PC-3 (cell line): ENCODE measurements around the gene BRWD1. TPM values are rescaled to one million over a fixed set of nuclear protein-coding genes. Genes with fewer than 3 reads are reported as not detected.

ENCODE experiments used
- ATAC-seq: fragments of 200-7000 bp; cut with Tn5 transposase; 2 replicates; pipeline ENCODE4 v1.9.1; 2020; ENCODE audit warnings: mild to moderate bottlenecking, moderate library complexity
- BruUV-seq: library from RNA; stranded (reverse); fragments of 400-500 nt; replicated peaks from 2 replicates; lab custom pipeline; 2021; lab: Mats Ljungman, UMichigan
- CTCF ChIA-PET: fragments of 300-600 bp; sonication (Branson Sonifier 250); formaldehyde crosslinking; loops from one replicate; lab custom pipeline; 2022; ENCODE audit warnings: antibody characterized with exemption; lab: Charles Lee
- POLR2A ChIA-PET: fragments of 300-600 bp; sonication (Branson Sonifier 250); formaldehyde crosslinking; loops from one replicate; lab custom pipeline; 2022; ENCODE audit warnings: antibody characterized with exemption; ENCODE audit not compliant: unreplicated experiment; lab: Charles Lee
- DNase-seq: peaks from one replicate; pipeline ENCODE4 v3.0.0-alpha.2; 2015
- H2AFZ ChIP-seq: fragments of 300-600 bp; sonication (generic); 2 replicates; pipeline ENCODE4 v1.6.0; 2016; ENCODE audit warnings: antibody characterized with exemption, low read length
- H3F3A ChIP-seq: fragments of 300-600 bp; sonication (generic); one replicate; pipeline ENCODE4 v1.6.0; 2017; ENCODE audit warnings: antibody characterized with exemption, low read length, control low read depth, mild to moderate bottlenecking; ENCODE audit not compliant: unreplicated experiment
- H3K27ac ChIP-seq: fragments of 300-600 bp; sonication (generic); 2 replicates; pipeline ENCODE4 v1.5.1; 2016; ENCODE audit warnings: mild to moderate bottlenecking, low read length
- H3K27me3 ChIP-seq: fragments of 300-600 bp; sonication (generic); 2 replicates; pipeline ENCODE4 v1.6.1; 2016; ENCODE audit warnings: low read length, mixed read lengths
- H3K36me3 ChIP-seq: fragments of 300-600 bp; sonication (generic); 2 replicates; pipeline ENCODE4 v1.6.1; 2016; ENCODE audit warnings: low read depth, mixed run types, low read length, mixed read lengths
- H3K4me1 ChIP-seq: fragments of 300-600 bp; sonication (generic); 2 replicates; pipeline ENCODE4 v1.5.1; 2016; ENCODE audit warnings: low read length; ENCODE audit not compliant: insufficient read depth
- H3K4me2 ChIP-seq: fragments of 300-600 bp; sonication (generic); 2 replicates; pipeline ENCODE4 v1.6.0; 2016; ENCODE audit warnings: low read length
- H3K4me3 ChIP-seq: fragments of 300-600 bp; sonication (generic); 2 replicates; pipeline ENCODE4 v1.5.1; 2016; ENCODE audit warnings: mild to moderate bottlenecking, low read length, mixed read lengths
- H3K79me2 ChIP-seq: fragments of 300-600 bp; sonication (generic); 2 replicates; pipeline ENCODE4 v1.6.1; 2017; ENCODE audit warnings: low read length, mixed read lengths
- H3K9ac ChIP-seq: fragments of 300-600 bp; sonication (generic); 2 replicates; pipeline ENCODE4 v1.6.0; 2016; ENCODE audit warnings: mild to moderate bottlenecking, low read length
- H3K9me2 ChIP-seq: fragments of 300-600 bp; sonication (generic); replicated peaks from 2 replicates; pipeline ENCODE4 v1.6.1; 2016; ENCODE audit warnings: mixed run types, low read length, mixed read lengths
- H3K9me3 ChIP-seq: fragments of 300-600 bp; sonication (generic); 2 replicates; pipeline ENCODE4 v1.6.1; 2016; ENCODE audit warnings: low read length, mixed read lengths
- H4K20me1 ChIP-seq: fragments of 300-600 bp; sonication (generic); 2 replicates; pipeline ENCODE4 v1.6.1; 2016; ENCODE audit warnings: low read length, mixed read lengths
- EZH2 ChIP-seq: fragments of 300-600 bp; sonication (generic); IDR thresholded peaks from one replicate; pipeline ENCODE4 v1.6.1; 2017; ENCODE audit warnings: antibody characterized with exemption, mild to moderate bottlenecking, low read length; ENCODE audit not compliant: unreplicated experiment
- EZH2phosphoT487 ChIP-seq: fragments of 300-600 bp; sonication (generic); IDR thresholded peaks from 2 replicates; pipeline ENCODE4 v1.6.1; 2018; ENCODE audit warnings: mild to moderate bottlenecking, antibody characterized with exemption, low read length, borderline replicate concordance
- intact Hi-C: fragments of 100-400 bp; cut with micrococcal nuclease; formaldehyde crosslinking; loops from 2 replicates; pipeline ENCODE4 v1.9.0; 2023
- total RNA-seq: library from RNA; depleted of rRNA; stranded (reverse); fragments of >200 nt; gene quantifications from 2 replicates; pipeline ENCODE4 v1.2.3, GENCODE V29; 2014
- TF ChIP-seq, protein P1 (sequence below): fragments of 300-600 bp; sonication (generic); conservative IDR thresholded peaks from 2 replicates; pipeline ENCODE4 v1.5.1; 2017; ENCODE audit warnings: antibody characterized with exemption, low read depth, mild to moderate bottlenecking, low read length

The BRWD1 gene
- total RNA-seq, 1 experiment from 2014 or later, result 29.3 TPM

DNA sequence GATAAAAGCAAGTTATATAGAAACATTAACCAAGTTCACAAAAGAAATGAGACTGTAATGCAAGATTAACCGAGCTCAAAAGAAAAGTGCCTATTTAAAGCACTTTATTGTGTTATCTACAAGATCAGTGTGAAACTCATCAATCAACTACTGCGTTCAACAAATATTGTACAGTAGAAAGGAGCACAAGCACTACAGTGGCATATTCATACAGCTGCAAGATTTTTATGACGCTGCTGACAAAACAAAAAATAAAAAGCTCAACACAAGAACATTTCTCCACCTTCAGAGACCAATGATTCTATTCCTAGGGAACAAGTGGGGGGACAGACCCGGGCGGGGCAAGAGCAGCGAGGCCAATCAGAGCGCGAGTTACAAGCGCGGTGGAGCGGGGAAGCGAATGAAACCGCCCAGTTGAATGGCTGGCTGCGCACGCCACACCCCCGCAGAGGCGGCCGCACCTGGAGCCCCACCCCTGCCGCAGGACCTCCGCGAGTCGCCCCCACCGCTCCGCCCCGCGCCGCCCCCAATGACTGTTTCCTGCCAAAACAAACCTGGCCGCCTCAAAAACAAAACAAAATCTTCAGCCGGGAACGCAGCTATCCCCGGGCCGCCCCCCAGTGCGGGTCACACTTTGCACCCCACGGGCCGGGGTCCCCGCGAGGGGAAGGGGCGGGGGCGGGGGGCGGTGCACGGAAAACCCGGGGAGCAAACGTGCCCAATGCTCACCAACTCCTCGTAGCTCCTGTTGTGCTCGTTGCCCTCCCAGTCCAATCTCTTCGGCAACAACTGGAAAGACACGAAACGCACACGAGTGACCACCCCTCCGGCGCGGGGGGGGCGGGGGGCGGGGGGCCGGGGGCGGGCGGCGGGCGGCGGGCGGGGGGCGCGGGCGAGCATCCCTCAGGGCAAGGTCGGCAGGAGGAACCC, 1.1 kb downstream of the BRWD1 start:
- Histone ChIP-seq H3K4me2 (peak overlapping the region; percentile 87), H4K20me1 (peaks cover 10% of the 10 kb centered on the region; the same call in 1 of the 2 replicates), H3K27me3 (no peaks in the 10 kb centered on the region), H3K27ac (no peak overlapping the region), H3K4me3 (peak overlapping the region; percentile 77), H2AFZ (0 out of 2 replicates have a peak overlapping the region, but pooled peaks have one; percentile 28), H3K79me2 (peaks cover 59% of the 10 kb centered on the region), H3F3A (no peaks in the 10 kb centered on the region), H3K36me3 (peaks cover 10% of the 10 kb centered on the region; the same call in 1 of the 2 replicates), H3K4me1 (peaks cover 19% of the 10 kb centered on the region), H3K9me2 (no peaks in the 10 kb centered on the region), H3K9me3 (no peaks in the 10 kb centered on the region), H3K9ac (peak overlapping the region; percentile 94; the same call in 1 of the 2 replicates)
- BruUV-seq, result no TSS peak
- ChIA-PET CTCF (no interaction called here), POLR2A (interaction anchor here (0.6 to 1.3 kb wide), 4 partner anchors 29 to 1505 kb away, joined by 3 to 6 read pairs (median 3); partner anchors contain the start of gene HMGN1)
- TF ChIP-seq EZH2phosphoT487 (no peak), EZH2 (no peak)
- DNase-seq (peak; percentile 91), ATAC-seq (peak; percentile 76)
- intact Hi-C loops, result loop anchor here (1.0 to 10.0 kb wide), 2 partner anchors 37 to 132 kb away; partner anchors contain the start of genes HMGN1 and LCA5L

DNA sequence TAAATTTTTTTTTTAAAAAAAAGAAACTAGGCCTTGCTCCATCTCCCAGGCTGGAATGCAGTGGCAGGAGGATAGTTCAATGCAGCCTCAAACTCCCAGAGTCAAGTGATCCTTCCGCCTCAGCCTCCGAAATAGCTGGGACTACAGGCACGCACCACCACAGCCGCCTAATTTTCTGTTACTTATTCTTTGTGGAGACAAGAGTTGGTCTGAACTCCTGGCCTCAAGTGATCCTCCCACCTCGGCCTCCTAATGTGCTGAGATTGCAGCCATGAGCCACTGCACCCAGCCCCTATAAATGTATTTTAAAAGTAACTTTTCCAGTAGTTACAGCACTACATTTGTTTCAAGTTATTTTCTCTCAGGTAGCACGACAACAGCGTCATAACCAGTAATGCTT, 2.3 kb downstream of the BRWD1 start:
- Histone ChIP-seq H3K36me3 (peaks cover 10% of the 10 kb centered on the region; the same call in 1 of the 2 replicates), H2AFZ (no peak overlapping the region), H3K27me3 (no peaks in the 10 kb centered on the region), H3K79me2 (peaks cover 63% of the 10 kb centered on the region), H3K4me2 (peak overlapping the region; percentile 87), H4K20me1 (peaks cover 10% of the 10 kb centered on the region; the same call in 1 of the 2 replicates), H3K27ac (no peak overlapping the region), H3K9ac (no peak overlapping the region), H3K4me3 (no peak overlapping the region), H3K4me1 (peaks cover 15% of the 10 kb centered on the region), H3K9me2 (no peaks in the 10 kb centered on the region), H3F3A (no peaks in the 10 kb centered on the region), H3K9me3 (no peaks in the 10 kb centered on the region)
- intact Hi-C loops, result loop anchor here (10.0 kb wide), 1 partner anchor 134 kb away; the partner anchor contains the start of gene LCA5L
- no peak for ATAC-seq
- no TSS peak for BruUV-seq
- ChIA-PET CTCF (no interaction called here), POLR2A (no interaction called here)
- TF ChIP-seq EZH2phosphoT487 (no peak), EZH2 (no peak)
- TF ChIP-seq, protein P1, sequence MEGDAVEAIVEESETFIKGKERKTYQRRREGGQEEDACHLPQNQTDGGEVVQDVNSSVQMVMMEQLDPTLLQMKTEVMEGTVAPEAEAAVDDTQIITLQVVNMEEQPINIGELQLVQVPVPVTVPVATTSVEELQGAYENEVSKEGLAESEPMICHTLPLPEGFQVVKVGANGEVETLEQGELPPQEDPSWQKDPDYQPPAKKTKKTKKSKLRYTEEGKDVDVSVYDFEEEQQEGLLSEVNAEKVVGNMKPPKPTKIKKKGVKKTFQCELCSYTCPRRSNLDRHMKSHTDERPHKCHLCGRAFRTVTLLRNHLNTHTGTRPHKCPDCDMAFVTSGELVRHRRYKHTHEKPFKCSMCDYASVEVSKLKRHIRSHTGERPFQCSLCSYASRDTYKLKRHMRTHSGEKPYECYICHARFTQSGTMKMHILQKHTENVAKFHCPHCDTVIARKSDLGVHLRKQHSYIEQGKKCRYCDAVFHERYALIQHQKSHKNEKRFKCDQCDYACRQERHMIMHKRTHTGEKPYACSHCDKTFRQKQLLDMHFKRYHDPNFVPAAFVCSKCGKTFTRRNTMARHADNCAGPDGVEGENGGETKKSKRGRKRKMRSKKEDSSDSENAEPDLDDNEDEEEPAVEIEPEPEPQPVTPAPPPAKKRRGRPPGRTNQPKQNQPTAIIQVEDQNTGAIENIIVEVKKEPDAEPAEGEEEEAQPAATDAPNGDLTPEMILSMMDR, result no peak
- no peak for DNase-seq

DNA sequence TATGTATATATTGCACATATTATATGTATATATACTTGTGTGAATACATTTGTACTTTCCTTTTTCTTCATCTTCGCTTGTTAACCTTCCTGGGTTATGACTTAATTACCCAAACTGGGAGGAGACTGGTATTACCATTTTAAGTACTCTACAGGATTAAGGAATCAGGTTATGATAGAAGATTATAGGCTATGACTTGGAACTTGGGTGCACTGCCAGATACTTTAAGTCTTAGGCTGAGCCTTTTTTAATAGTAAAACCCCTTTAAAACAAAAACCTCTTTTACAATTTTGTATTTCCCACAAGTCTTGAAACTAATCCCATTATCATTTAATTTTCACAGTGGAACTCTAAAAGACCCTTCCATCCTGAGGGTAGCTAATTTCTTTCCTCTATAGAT, 6.0 kb downstream of the BRWD1 start:
- no TSS peak for BruUV-seq
- Histone ChIP-seq H3K4me1 (peaks cover 8% of the 10 kb centered on the region), H3K36me3 (peaks cover 13% of the 10 kb centered on the region; the same call in 1 of the 2 replicates), H2AFZ (no peak overlapping the region), H3K9me2 (no peaks in the 10 kb centered on the region), H3K9me3 (no peaks in the 10 kb centered on the region), H3K4me3 (no peak overlapping the region), H3F3A (no peaks in the 10 kb centered on the region), H3K27me3 (no peaks in the 10 kb centered on the region), H3K27ac (no peak overlapping the region), H4K20me1 (peaks cover 10% of the 10 kb centered on the region; the same call in 1 of the 2 replicates), H3K4me2 (no peak overlapping the region), H3K9ac (no peak overlapping the region), H3K79me2 (peaks cover 58% of the 10 kb centered on the region)
- ChIA-PET POLR2A (no interaction called here), CTCF (no interaction called here)
- ATAC-seq, result no peak
- no peak for DNase-seq
- TF ChIP-seq EZH2phosphoT487, result no peak
- TF ChIP-seq EZH2, result no peak
- TF ChIP-seq, protein P1, result no peak
- intact Hi-C loops, result no loop called here
